ENCODE data around the gene STK10.

The STK10 gene

DNA sequence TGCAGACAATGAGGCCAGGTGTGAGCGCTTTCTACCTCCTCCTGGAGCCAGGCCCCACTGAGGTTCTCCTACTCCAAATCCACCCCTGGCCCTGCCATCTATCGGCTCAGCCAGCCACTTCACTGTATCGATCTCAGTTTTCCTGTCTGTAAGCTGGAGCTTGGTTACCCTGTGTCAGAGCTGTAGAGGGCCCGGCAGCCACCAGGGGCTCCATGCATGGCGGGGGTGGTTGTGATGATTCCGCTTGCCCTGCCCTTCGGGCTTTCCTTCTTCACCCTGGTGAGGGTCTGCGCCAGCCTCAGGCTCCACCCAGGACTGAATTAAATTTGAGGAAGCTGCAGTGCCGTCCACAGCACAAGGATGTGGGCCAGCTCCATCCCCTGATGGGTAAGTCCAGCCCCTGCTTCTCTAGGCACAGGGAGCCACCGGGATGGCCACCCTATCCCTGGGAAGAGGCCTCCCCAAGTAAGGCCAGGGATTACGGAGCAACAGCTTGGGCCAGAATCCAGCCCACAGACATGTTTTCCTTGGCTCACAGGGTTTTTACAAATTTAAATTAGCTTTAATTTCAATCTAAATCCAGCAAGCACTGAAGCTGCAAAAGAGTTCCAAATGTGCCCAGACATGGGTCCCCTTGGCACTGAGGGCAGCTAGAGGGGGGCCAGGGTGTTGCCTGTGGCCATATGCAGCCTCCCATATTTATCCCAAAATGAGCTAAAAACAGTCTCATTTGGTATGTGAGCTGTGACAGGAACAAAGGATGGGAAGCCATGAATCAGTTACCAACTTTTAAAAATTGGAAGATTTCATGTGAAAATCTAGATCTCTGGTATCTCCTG is 92.4 kb downstream of the STK10 start:
- no peak overlapping the region for H3K4me3 ChIP-seq (ENCODE audit: low read length)
- no peak for DNase-seq (ENCODE audit: low read depth)
- TF ChIP-seq, protein P1, sequence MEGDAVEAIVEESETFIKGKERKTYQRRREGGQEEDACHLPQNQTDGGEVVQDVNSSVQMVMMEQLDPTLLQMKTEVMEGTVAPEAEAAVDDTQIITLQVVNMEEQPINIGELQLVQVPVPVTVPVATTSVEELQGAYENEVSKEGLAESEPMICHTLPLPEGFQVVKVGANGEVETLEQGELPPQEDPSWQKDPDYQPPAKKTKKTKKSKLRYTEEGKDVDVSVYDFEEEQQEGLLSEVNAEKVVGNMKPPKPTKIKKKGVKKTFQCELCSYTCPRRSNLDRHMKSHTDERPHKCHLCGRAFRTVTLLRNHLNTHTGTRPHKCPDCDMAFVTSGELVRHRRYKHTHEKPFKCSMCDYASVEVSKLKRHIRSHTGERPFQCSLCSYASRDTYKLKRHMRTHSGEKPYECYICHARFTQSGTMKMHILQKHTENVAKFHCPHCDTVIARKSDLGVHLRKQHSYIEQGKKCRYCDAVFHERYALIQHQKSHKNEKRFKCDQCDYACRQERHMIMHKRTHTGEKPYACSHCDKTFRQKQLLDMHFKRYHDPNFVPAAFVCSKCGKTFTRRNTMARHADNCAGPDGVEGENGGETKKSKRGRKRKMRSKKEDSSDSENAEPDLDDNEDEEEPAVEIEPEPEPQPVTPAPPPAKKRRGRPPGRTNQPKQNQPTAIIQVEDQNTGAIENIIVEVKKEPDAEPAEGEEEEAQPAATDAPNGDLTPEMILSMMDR (conservative IDR thresholded peaks at IDR 0.05; ENCODE audit: low read length) = no peak

DNA sequence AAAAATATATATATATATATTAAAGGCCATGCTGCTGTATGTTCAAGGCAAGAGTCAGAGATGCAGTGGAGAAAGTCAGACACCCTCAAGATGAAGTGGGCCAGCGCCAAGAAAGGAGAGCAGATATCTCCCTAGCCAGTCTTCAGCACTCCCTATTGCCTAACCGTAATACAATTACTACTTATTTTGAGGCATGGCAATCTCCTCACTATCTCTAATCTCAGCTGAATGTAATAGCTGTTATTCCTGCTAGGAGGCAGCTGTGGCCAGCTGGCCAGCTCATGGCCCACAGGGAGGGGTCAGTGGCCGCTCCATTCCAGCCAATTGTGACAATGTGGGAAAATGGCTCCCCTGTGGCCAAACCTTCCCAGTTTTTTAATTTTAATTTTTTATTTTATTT is 94.1 kb downstream of the STK10 start:
- no peak overlapping the region for H3K4me3 ChIP-seq (ENCODE audit: low read length)
- TF ChIP-seq, protein P1 (conservative IDR thresholded peaks at IDR 0.05; ENCODE audit: low read length) = no peak
- no peak for DNase-seq (ENCODE audit: low read depth)

DNA sequence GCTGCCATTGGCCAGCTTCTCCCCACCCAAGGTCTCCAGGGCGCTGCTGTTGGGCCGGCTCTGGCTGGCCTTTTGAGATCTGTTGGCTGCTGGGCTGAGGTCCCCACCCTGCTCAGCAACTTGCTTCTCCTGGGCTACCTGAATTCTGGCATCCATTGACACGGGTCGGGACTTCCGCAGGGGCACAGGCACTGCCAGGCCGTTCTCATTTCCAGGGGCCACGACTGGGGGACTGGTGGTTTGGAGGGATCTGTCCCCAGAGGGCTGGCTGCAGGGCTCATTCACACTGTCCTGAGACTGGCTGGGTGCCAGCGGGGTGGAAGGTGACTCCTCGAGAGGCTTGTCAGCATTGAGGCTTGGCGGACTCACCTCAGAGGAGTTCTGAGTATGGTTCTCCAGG is 94.5 kb downstream of the STK10 start:
- H3K4me3 ChIP-seq (ENCODE audit: low read length) = no peak overlapping the region
- no peak for DNase-seq (ENCODE audit: low read depth)
- TF ChIP-seq, protein P1 (conservative IDR thresholded peaks at IDR 0.05; ENCODE audit: low read length) = no peak

DNA sequence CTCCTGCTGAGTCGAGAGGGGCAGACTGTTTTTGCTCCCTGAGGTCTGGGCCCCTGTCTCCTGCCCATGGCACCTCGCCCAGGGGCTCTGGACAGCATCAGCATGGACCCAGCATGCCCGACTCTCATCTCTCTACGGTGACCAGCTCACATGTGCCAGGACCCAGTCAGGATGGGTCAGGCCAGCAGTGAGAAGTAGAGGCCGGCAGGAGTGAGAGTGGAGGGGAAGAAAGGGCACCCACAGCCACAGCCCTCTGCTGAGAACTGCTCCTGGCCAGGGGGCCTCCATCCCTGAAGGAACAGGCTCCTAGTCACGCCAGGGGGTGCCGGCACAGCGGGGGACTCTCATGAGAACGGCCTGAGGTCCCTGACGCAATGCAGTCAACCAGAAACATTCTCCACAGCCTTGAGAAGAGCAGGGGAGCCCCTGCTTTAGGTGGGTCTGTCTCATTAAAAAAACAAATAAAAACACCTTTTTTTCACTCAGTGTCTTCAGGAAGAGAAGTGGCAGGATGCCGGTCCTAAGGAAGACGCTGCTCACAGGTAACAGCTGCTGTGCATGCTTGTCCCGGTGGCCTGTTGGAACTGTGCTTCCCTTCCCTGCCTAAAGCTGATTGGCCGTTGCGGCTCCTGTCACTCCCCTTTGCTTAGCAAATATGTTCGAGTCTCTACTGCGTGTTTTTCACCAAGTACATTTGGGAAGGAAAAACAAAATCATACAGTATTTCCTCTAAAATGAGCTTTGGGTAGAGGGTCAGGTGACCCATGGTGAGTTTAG is 95.9 kb downstream of the STK10 start:
- DNase-seq (ENCODE audit: low read depth) = no peak
- TF ChIP-seq, protein P1 (conservative IDR thresholded peaks at IDR 0.05; ENCODE audit: low read length) = no peak
- no peak overlapping the region for H3K4me3 ChIP-seq (ENCODE audit: low read length)

DNA sequence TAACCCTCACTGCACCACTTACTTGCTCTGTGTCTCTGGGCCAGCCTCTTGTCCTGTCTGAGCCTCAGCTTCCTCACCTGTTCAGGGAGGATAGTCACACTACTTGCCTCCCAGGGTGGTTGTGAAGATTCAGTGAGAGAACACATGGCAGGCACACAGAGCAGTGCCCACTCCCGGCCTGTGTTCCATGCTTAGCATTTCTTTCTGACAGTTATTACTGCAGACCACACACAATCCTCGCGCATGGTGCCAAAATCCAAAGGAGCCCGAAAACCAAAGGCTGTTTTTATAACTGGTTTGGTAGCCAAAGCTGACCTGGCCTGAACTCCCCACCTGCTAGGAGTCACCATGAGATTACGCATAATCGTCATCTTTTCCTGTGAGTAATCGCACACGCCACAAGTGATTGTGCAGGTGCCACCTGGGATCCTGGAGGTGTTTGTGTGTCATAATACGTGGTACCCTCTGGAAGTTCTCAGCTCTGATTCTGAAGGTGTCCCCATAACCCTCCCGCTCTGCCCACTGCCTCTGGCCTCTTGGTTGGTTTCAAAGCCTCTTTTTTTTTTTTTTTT is 97.0 kb downstream of the STK10 start:
- DNase-seq (ENCODE audit: low read depth) = no peak
- H3K4me3 ChIP-seq (ENCODE audit: low read length) = no peak overlapping the region
- TF ChIP-seq, protein P1 (conservative IDR thresholded peaks at IDR 0.05; ENCODE audit: low read length) = no peak

DNA sequence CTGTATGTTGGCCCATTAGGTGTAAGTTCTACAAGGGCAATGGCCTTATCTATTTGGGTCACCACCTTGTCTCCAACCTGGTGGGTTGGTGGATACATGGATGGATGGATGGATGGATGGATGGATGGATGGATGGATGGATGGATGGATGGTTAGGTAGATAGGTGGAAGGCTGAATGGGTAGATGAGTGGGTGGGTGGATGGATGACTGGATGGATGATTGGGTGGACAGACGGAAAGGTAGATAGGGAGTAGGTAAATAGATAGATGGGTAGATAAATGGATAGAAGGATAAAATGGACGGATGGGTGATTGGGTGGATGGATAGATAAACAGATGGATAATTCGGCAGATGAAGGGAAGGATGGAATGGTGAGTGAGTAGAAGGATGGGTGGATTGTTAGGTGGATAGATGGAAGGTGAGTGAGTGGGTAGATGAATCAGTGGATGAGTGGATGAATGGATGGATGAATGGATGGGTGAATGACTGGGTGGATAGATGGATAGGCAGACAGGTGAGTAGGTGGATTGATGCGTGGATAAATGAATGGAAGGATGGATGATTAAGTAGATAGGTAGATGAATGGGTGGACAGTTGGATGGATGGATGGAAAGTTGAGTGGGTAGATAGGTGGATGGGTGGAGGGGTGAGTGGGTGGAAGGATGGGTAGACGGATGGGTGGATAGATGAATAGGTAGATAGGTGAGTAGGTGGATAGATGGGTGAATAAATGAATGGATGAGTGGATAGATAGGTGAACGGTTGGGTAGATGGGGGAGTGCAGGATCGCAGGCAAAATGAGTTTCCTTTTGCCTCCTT is 98.5 kb downstream of the STK10 start:
- no peak for DNase-seq (ENCODE audit: low read depth)
- no peak overlapping the region for H3K4me3 ChIP-seq (ENCODE audit: low read length)
- TF ChIP-seq, protein P1 (conservative IDR thresholded peaks at IDR 0.05; ENCODE audit: low read length) = no peak

Data from AG10803 (cell line).